HG02610 (cell line): ENCODE measurements around the gene SLAMF8.

Experiments
- ATAC-seq: cut with Tn5 transposase; IDR thresholded peaks from one replicate; pipeline ENCODE4 v1.9.1; 2021; ENCODE audit warnings: mild to moderate bottlenecking, moderate library complexity; ENCODE audit not compliant: unreplicated experiment

The SLAMF8 gene

GRCh38 chr1:159868766-159869165 is 42.1 kb downstream of the SLAMF8 start:
- ATAC-seq, result peak; percentile 21

GRCh38 chr1:159869173-159869572 is 42.5 kb downstream of the SLAMF8 start:
- peak; percentile 81 for ATAC-seq

GRCh38 chr1:159869607-159870006 is 42.9 kb downstream of the SLAMF8 start:
- no peak for ATAC-seq

- no peak for ATAC-seq
Observed at GRCh38 chr1:159870704-159871103, 44.0 kb downstream of the SLAMF8 start.

GRCh38 chr1:159872891-159873290 is 46.2 kb downstream of the SLAMF8 start:
- no peak for ATAC-seq

- ATAC-seq, result no peak
Observed at GRCh38 chr1:159873530-159874143, 47.0 kb downstream of the SLAMF8 start.

- no peak for ATAC-seq
Observed at GRCh38 chr1:159877695-159878444, 51.2 kb downstream of the SLAMF8 start.

GRCh38 chr1:159879136-159879535 is 52.5 kb downstream of the SLAMF8 start:
- no peak for ATAC-seq

- no peak for ATAC-seq
Observed at GRCh38 chr1:159879977-159880376, 53.3 kb downstream of the SLAMF8 start.

- ATAC-seq, result no peak
Observed at GRCh38 chr1:159880430-159880829, 53.8 kb downstream of the SLAMF8 start.

GRCh38 chr1:159881622-159882526 is 55.2 kb downstream of the SLAMF8 start:
- no peak for ATAC-seq

- ATAC-seq, result no peak
Observed at GRCh38 chr1:159882527-159882862, 55.8 kb downstream of the SLAMF8 start.

GRCh38 chr1:159883134-159883533 is 56.5 kb downstream of the SLAMF8 start:
- ATAC-seq, result no peak

GRCh38 chr1:159884296-159884695 is 57.6 kb downstream of the SLAMF8 start:
- no peak for ATAC-seq
